ENCODE data around the gene FYN.

The FYN gene

DNA sequence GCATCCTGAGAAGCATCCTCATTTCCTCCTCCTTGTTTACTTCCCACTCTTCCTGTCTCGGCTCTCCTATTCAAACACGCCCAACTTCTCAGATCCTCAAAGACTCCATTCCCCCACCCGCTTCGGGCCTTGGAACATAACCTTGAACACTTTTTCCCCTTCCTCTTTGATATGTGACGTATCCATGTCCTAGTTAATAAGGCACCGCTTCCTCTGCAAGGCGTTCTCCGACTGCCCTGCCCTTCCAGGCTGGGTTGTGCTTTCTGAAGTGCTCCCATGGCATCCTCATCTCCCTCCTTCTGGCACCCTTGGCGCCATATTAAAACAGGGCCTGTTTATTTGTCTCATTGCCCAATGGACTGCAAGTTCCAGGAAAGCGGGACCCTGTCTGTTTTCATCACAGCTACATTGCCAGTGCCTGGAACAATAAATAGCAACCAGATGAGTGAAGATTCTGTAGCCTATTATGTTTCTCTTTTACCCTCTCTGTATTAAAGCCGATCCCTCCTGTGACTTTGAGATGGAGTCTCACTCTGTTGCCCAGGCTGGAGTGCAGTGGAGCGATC is 152.2 kb downstream of the FYN start:
- DNase-seq (ENCODE audit: low spot score) (no peak), ATAC-seq (ENCODE audit: low read depth) (no peak)
- TF ChIP-seq, protein P1, sequence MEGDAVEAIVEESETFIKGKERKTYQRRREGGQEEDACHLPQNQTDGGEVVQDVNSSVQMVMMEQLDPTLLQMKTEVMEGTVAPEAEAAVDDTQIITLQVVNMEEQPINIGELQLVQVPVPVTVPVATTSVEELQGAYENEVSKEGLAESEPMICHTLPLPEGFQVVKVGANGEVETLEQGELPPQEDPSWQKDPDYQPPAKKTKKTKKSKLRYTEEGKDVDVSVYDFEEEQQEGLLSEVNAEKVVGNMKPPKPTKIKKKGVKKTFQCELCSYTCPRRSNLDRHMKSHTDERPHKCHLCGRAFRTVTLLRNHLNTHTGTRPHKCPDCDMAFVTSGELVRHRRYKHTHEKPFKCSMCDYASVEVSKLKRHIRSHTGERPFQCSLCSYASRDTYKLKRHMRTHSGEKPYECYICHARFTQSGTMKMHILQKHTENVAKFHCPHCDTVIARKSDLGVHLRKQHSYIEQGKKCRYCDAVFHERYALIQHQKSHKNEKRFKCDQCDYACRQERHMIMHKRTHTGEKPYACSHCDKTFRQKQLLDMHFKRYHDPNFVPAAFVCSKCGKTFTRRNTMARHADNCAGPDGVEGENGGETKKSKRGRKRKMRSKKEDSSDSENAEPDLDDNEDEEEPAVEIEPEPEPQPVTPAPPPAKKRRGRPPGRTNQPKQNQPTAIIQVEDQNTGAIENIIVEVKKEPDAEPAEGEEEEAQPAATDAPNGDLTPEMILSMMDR (IDR thresholded peaks at IDR 0.05; ENCODE audit: poor library complexity, severe bottlenecking), result no peak
- Histone ChIP-seq H3K36me3 (ENCODE audit: low read depth) (no peaks in the 10 kb centered on the region), H3K4me1 (ENCODE audit: insufficient read depth, poor library complexity, severe bottlenecking) (no peaks in the 10 kb centered on the region), H3K27me3 (ENCODE audit: insufficient read depth, poor library complexity, severe bottlenecking) (no peaks in the 10 kb centered on the region), H3K4me3 (ENCODE audit: severe bottlenecking) (no peak overlapping the region), H3K9me3 (ENCODE audit: severe bottlenecking) (no peaks in the 10 kb centered on the region), H3K27ac (ENCODE audit: poor library complexity, severe bottlenecking) (no peak overlapping the region)

GRCh38 chr6:111718990-111719389 is 154.3 kb downstream of the FYN start:
- Histone ChIP-seq H3K4me3 (ENCODE audit: severe bottlenecking) (no peak overlapping the region), H3K27me3 (ENCODE audit: insufficient read depth, poor library complexity, severe bottlenecking) (no peaks in the 10 kb centered on the region), H3K4me1 (ENCODE audit: insufficient read depth, poor library complexity, severe bottlenecking) (no peaks in the 10 kb centered on the region), H3K9me3 (ENCODE audit: severe bottlenecking) (no peaks in the 10 kb centered on the region), H3K36me3 (ENCODE audit: low read depth) (no peaks in the 10 kb centered on the region), H3K27ac (ENCODE audit: poor library complexity, severe bottlenecking) (no peak overlapping the region)
- ATAC-seq (ENCODE audit: low read depth), result no peak
- DNase-seq (ENCODE audit: low spot score), result no peak
- TF ChIP-seq, protein P1 (IDR thresholded peaks at IDR 0.05; ENCODE audit: poor library complexity, severe bottlenecking), result no peak

DNA sequence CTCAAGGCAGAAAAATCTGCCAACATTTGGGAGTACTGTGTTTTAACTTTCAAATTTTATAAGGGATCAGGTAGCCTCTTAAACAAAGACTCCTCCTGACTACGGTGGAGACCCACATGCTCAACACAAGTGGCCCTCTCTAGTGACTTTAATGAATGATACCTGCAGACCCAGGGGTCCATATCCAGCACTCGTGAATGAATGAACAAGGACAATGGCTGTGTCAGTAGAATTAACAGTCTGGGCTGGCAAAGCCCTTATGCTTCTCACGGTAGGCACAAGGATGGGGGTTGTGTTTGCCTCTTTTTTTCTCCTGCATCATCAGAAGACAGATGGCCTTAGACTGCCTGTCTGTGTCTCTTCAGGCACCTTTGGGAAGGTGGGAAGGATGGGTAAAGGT is 154.9 kb downstream of the FYN start:
- no peak overlapping the region for H3K27ac ChIP-seq (ENCODE audit: poor library complexity, severe bottlenecking)
- no peaks in the 10 kb centered on the region for H3K36me3 ChIP-seq (ENCODE audit: low read depth)
- TF ChIP-seq, protein P1 (IDR thresholded peaks at IDR 0.05; ENCODE audit: poor library complexity, severe bottlenecking), result no peak
- H3K4me3 ChIP-seq (ENCODE audit: severe bottlenecking), result no peak overlapping the region
- H3K9me3 ChIP-seq (ENCODE audit: severe bottlenecking), result no peaks in the 10 kb centered on the region
- ATAC-seq (ENCODE audit: low read depth) (no peak), DNase-seq (ENCODE audit: low spot score) (no peak)
- H3K4me1 ChIP-seq (ENCODE audit: insufficient read depth, poor library complexity, severe bottlenecking), result no peaks in the 10 kb centered on the region
- H3K27me3 ChIP-seq (ENCODE audit: insufficient read depth, poor library complexity, severe bottlenecking), result no peaks in the 10 kb centered on the region

DNA sequence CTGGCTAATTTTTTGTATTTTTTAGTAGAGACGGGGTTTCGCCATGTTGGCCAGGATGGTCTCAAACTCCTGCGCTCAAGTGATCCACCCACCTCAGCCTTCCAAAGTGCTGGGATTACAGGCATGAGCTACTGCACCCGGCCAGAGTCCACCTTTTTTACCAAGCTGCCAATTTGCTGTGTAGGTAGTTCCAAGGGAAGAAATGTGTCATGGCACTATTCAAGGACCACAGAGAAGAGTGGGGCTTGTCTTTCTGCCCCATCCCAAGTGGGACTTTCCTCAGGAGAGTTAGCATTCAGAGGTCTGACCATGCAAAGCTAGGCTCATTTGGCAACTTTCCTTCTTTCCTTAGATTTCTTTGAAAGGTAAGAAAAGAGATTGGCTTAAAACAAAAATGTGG is 155.6 kb downstream of the FYN start:
- H3K36me3 ChIP-seq (ENCODE audit: low read depth), result no peaks in the 10 kb centered on the region
- no peaks in the 10 kb centered on the region for H3K9me3 ChIP-seq (ENCODE audit: severe bottlenecking)
- ATAC-seq (ENCODE audit: low read depth) (no peak), DNase-seq (ENCODE audit: low spot score) (no peak)
- H3K27me3 ChIP-seq (ENCODE audit: insufficient read depth, poor library complexity, severe bottlenecking), result no peaks in the 10 kb centered on the region
- no peaks in the 10 kb centered on the region for H3K4me1 ChIP-seq (ENCODE audit: insufficient read depth, poor library complexity, severe bottlenecking)
- no peak overlapping the region for H3K4me3 ChIP-seq (ENCODE audit: severe bottlenecking)
- TF ChIP-seq, protein P1 (IDR thresholded peaks at IDR 0.05; ENCODE audit: poor library complexity, severe bottlenecking), result no peak
- no peak overlapping the region for H3K27ac ChIP-seq (ENCODE audit: poor library complexity, severe bottlenecking)

GRCh38 chr6:111716325-111716724 is 156.9 kb downstream of the FYN start:
- Histone ChIP-seq H3K27ac (ENCODE audit: poor library complexity, severe bottlenecking) (no peak overlapping the region), H3K4me3 (ENCODE audit: severe bottlenecking) (no peak overlapping the region), H3K9me3 (ENCODE audit: severe bottlenecking) (no peaks in the 10 kb centered on the region), H3K4me1 (ENCODE audit: insufficient read depth, poor library complexity, severe bottlenecking) (no peaks in the 10 kb centered on the region), H3K27me3 (ENCODE audit: insufficient read depth, poor library complexity, severe bottlenecking) (no peaks in the 10 kb centered on the region), H3K36me3 (ENCODE audit: low read depth) (no peaks in the 10 kb centered on the region)
- ATAC-seq (ENCODE audit: low read depth) (no peak), DNase-seq (ENCODE audit: low spot score) (no peak)
- TF ChIP-seq, protein P1 (IDR thresholded peaks at IDR 0.05; ENCODE audit: poor library complexity, severe bottlenecking), result no peak

Data from RWPE2 (cell line).